MM.1S (cell line): Measurements from ENCODE around the gene DPCD.
A peak's percentile ranks its signal among the peaks of the same experiment; 100 is the strongest.

Experiments
- DNase-seq: peaks from one replicate; pipeline ENCODE4 v3.0.0-alpha.2; 2015
- H2AFZ ChIP-seq: fragments of 300-600 bp; sonication (generic); 2 replicates; pipeline ENCODE4 v1.6.0; 2016; ENCODE audit warnings: antibody characterized with exemption, low read length
- H3F3A ChIP-seq: fragments of 300-600 bp; sonication (generic); 2 replicates; pipeline ENCODE4 v1.6.1; 2016; ENCODE audit warnings: mild to moderate bottlenecking, antibody characterized with exemption, low read length, moderate library complexity, mixed read lengths; ENCODE audit not compliant: insufficient read depth
- H3K27ac ChIP-seq: fragments of 300-600 bp; sonication (generic); 2 replicates; pipeline ENCODE4 v1.5.1; 2016; ENCODE audit warnings: mild to moderate bottlenecking, low read length
- H3K27me3 ChIP-seq: fragments of 300-600 bp; sonication (generic); replicated peaks from 2 replicates; pipeline ENCODE4 v1.6.0; 2016; ENCODE audit warnings: low read length; ENCODE audit not compliant: insufficient read depth
- H3K36me3 ChIP-seq: fragments of 300-600 bp; sonication (generic); replicated peaks from 2 replicates; pipeline ENCODE4 v1.6.1; 2016; ENCODE audit warnings: mild to moderate bottlenecking, low read length, mixed read lengths; ENCODE audit not compliant: insufficient read depth
- H3K4me1 ChIP-seq: fragments of 300-600 bp; sonication (generic); 2 replicates; pipeline ENCODE4 v1.6.1; 2016; ENCODE audit warnings: low read length, mixed read lengths
- H3K4me2 ChIP-seq: fragments of 300-600 bp; sonication (generic); 2 replicates; pipeline ENCODE4 v1.6.0; 2016; ENCODE audit warnings: low read depth, low read length
- H3K4me3 ChIP-seq: fragments of 300-600 bp; sonication (generic); 2 replicates; pipeline ENCODE4 v1.5.1; 2016; ENCODE audit warnings: low read length, mixed read lengths
- H3K79me2 ChIP-seq: fragments of 300-600 bp; sonication (generic); 2 replicates; pipeline ENCODE4 v1.6.1; 2016; ENCODE audit warnings: mixed run types, low read length, mixed read lengths
- H3K9ac ChIP-seq: fragments of 300-600 bp; sonication (generic); 2 replicates; pipeline ENCODE4 v1.6.1; 2016; ENCODE audit warnings: low read length, mixed read lengths
- H3K9me2 ChIP-seq: fragments of 300-600 bp; sonication (generic); replicated peaks from 2 replicates; pipeline ENCODE4 v1.6.1; 2016; ENCODE audit warnings: mild to moderate bottlenecking, low read length, mixed read lengths; ENCODE audit not compliant: insufficient read depth
- H3K9me3 ChIP-seq: fragments of 300-600 bp; sonication (generic); replicated peaks from 2 replicates; pipeline ENCODE4 v1.6.1; 2016; ENCODE audit warnings: mild to moderate bottlenecking, low read length, mixed read lengths; ENCODE audit not compliant: insufficient read depth
- H4K20me1 ChIP-seq: fragments of 300-600 bp; sonication (generic); 2 replicates; pipeline ENCODE4 v1.6.1; 2016; ENCODE audit warnings: mild to moderate bottlenecking, low read length, moderate library complexity, mixed read lengths; ENCODE audit not compliant: insufficient read depth
- CTCF ChIP-seq: fragments of 300-600 bp; sonication (generic); IDR thresholded peaks from 2 replicates; pipeline ENCODE4 v1.5.1; 2016; ENCODE audit warnings: antibody characterized with exemption, low read length, mixed read lengths
- EZH2 ChIP-seq: fragments of 300-600 bp; sonication (generic); optimal IDR thresholded peaks from 2 replicates; pipeline ENCODE3; 2017; ENCODE audit warnings: low read depth, mild to moderate bottlenecking, antibody characterized with exemption, low read length, mixed read lengths
- EZH2phosphoT487 ChIP-seq: fragments of 300-600 bp; sonication (generic); IDR thresholded peaks from 2 replicates; pipeline ENCODE4 v1.6.1; 2018; ENCODE audit warnings: antibody characterized with exemption, low read length

Gene DPCD

DNA sequence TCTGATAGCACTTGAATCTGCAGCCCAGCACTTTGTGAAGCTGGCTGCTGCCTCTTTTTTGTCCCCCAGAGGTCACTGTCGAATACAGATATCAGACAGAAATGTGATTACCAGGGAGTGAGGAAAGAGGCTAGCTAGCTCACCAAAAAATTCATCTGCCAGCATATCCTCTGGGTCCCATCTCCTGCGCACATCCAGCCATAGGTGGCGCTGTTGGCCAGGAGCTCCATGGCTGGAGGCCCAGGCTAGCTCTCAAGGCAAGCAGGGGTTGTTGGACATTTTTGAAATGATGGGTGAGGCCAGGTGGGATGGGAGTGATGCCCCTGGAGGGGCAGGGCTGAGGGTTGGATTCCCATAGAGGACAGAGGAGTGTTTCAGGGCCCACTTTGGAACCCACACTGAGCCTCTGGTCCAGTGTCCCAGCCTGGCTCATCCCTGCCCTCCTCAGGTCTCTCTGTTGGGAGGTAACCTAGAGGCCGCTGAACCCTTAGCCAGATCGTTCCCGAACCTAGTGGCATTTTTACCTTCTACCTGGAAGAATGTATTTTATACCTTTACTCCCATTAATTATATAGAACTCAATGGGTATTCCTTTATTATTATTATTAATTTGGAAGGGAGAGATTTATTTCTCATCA is 14.8 kb downstream of the DPCD start:
- H3K4me2 ChIP-seq: no peak overlapping the region
- no peak overlapping the region for H3K4me3 ChIP-seq
- H3K9me2 ChIP-seq: no peaks in the 10 kb centered on the region
- H2AFZ ChIP-seq: no peak overlapping the region
- no peaks in the 10 kb centered on the region for H4K20me1 ChIP-seq
- H3F3A ChIP-seq: no peaks in the 10 kb centered on the region
- H3K36me3 ChIP-seq: no peaks in the 10 kb centered on the region
- no peaks in the 10 kb centered on the region for H3K27me3 ChIP-seq
- no peaks in the 10 kb centered on the region for H3K9me3 ChIP-seq
- DNase-seq: peak; percentile 61
- no peaks in the 10 kb centered on the region for H3K4me1 ChIP-seq
- no peak for TF ChIP-seq EZH2
- TF ChIP-seq CTCF: peak; percentile 78
- H3K79me2 ChIP-seq: no peaks in the 10 kb centered on the region
- no peak overlapping the region for H3K9ac ChIP-seq
- H3K27ac ChIP-seq: no peak overlapping the region

- H3K27me3 ChIP-seq: no peaks in the 10 kb centered on the region
- H3K27ac ChIP-seq: no peak overlapping the region
- no peak overlapping the region for H3K4me2 ChIP-seq
- no peak overlapping the region for H3K9ac ChIP-seq
- no peak for TF ChIP-seq CTCF
- no peak for TF ChIP-seq EZH2
- no peak for TF ChIP-seq EZH2phosphoT487
- H2AFZ ChIP-seq: no peak overlapping the region
- no peaks in the 10 kb centered on the region for H3K9me3 ChIP-seq
- H3K36me3 ChIP-seq: no peaks in the 10 kb centered on the region
- H3F3A ChIP-seq: no peaks in the 10 kb centered on the region
- no peak overlapping the region for H3K4me3 ChIP-seq
- H4K20me1 ChIP-seq: no peaks in the 10 kb centered on the region
- no peak for DNase-seq
- no peaks in the 10 kb centered on the region for H3K79me2 ChIP-seq
- H3K9me2 ChIP-seq: no peaks in the 10 kb centered on the region
- H3K4me1 ChIP-seq: no peaks in the 10 kb centered on the region
These were observed 19.0 kb downstream of the DPCD start for GRCh38 chr10:101607124-101607523.

DNA sequence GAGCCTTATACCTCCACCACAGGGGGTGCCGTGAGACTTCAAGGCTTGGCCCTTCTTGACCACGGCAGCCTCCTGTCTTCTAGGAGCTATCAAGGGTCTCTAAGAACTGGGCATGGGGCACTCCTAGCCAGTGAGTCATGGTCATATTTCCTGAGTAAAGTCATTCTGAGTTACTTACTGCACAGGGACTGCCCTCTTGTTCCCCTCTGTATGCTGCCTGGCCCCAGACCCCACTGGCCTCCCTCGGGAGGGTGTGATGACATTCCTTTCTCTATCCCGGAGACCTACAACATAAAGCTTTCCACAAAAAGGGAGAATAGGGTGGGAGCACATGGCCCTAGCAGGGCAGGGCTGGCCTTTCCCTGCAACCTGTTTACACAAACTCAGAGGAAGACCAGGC is 21.4 kb downstream of the DPCD start:
- H3K9me3 ChIP-seq: no peaks in the 10 kb centered on the region
- H3K79me2 ChIP-seq: no peaks in the 10 kb centered on the region
- H3K36me3 ChIP-seq: no peaks in the 10 kb centered on the region
- H3K4me2 ChIP-seq: no peak overlapping the region
- H3K27me3 ChIP-seq: no peaks in the 10 kb centered on the region
- TF ChIP-seq CTCF (no peak), EZH2 (no peak), EZH2phosphoT487 (no peak)
- no peaks in the 10 kb centered on the region for H3F3A ChIP-seq
- H2AFZ ChIP-seq: no peak overlapping the region
- no peak overlapping the region for H3K9ac ChIP-seq
- no peaks in the 10 kb centered on the region for H3K9me2 ChIP-seq
- no peaks in the 10 kb centered on the region for H4K20me1 ChIP-seq
- H3K4me3 ChIP-seq: no peak overlapping the region
- DNase-seq: no peak
- H3K4me1 ChIP-seq: no peaks in the 10 kb centered on the region
- no peak overlapping the region for H3K27ac ChIP-seq
